HG02759 (cell line): ENCODE data around the gene SLC9A3.

ENCODE experiments used
- ATAC-seq: cut with Tn5 transposase; IDR thresholded peaks from one replicate; pipeline ENCODE4 v1.9.1; 2021; ENCODE audit warnings: mild to moderate bottlenecking, moderate library complexity; ENCODE audit not compliant: unreplicated experiment

Gene SLC9A3

GRCh38 chr5:421287-421880 lies 102.9 kb downstream of the SLC9A3 start:
- no peak for ATAC-seq

GRCh38 chr5:420632-421286 lies 103.5 kb downstream of the SLC9A3 start:
- ATAC-seq: no peak
